ENCODE results near the gene UBALD1. TPM values are rescaled to one million over a fixed set of nuclear protein-coding genes. Genes with fewer than 3 reads are reported as not detected.

UBALD1 gene
- total RNA-seq, 1 donor from 2014 or later = 0.97 TPM

DNA sequence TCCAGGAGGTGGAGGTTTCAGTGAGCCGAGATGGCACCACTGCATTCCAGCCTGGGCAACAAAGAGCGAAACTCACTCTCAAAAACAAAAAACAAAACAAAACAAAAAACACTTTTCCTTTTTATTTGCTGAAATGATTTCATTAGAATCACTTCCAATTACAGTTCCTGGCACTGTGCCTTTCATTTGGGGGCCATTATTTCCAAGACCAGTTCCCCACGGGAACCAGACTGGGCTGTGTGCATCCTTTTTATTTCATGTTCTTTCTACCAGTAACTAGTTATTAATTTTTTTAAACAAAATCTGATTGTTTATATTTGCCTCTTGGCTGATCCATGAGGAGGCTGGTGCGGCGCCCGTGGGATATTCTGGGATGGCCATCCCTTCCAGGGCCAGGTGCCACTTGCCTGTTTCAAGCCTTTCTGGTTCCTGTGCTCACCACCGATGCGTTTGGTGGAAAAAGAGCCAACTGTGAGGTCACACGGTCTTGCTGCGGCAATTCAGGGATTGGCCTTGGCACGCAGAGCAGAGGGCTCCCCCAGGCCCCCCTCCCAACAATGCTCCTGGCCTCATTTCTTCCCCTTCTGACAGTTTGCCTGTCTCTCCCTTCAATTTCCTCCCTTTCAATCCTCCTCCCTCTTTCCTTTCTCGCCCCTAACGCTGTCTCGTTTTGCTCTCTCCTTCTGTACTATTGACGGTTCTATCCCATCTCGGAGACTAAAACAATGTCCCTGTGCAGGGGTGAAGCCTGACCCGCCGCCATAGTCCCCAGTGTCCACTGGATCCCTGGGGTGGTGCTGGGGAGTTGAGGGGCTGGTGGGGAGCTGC lies 13.4 kb downstream of the UBALD1 start:
- H3K9me3 Mint-ChIP-seq = no peaks in the 10 kb centered on the region
- no peak for DNase-seq (ENCODE audit: low spot score)
- H3K36me3 Mint-ChIP-seq = no peaks in the 10 kb centered on the region
- H3K79me2 ChIP-seq (ENCODE audit: low read depth) = no peaks in the 10 kb centered on the region
- H2AFZ ChIP-seq (replicated peaks) = peak overlapping the region; percentile 42
- peak overlapping the region; percentile 31 for H3K4me2 ChIP-seq
- H3K4me1 ChIP-seq = peaks cover 15% of the 10 kb centered on the region
- no peak overlapping the region for H3K27ac ChIP-seq
- H3K27ac Mint-ChIP-seq = peak overlapping the region; percentile 60
- no peaks in the 10 kb centered on the region for H3K27me3 ChIP-seq
- peaks cover 11% of the 10 kb centered on the region for H3K27me3 Mint-ChIP-seq (ENCODE audit: insufficient read depth, low read depth)
- H4K20me1 ChIP-seq (ENCODE audit: low read depth) = no peaks in the 10 kb centered on the region
- no peaks in the 10 kb centered on the region for H3K9me3 ChIP-seq (ENCODE audit: low read depth)
- peaks cover 10% of the 10 kb centered on the region for H3K4me1 Mint-ChIP-seq
- no peaks in the 10 kb centered on the region for H3K36me3 ChIP-seq
- H3K4me3 ChIP-seq = no peak overlapping the region
- peaks cover 9% of the 10 kb centered on the region for H3F3A ChIP-seq (ENCODE audit: low read depth)
- no peak overlapping the region for H3K9ac ChIP-seq
- H3K4me3 Mint-ChIP-seq = no peak overlapping the region
- no peak for TF ChIP-seq EZH2 (IDR thresholded peaks at IDR 0.05)
- TF ChIP-seq, protein P1, sequence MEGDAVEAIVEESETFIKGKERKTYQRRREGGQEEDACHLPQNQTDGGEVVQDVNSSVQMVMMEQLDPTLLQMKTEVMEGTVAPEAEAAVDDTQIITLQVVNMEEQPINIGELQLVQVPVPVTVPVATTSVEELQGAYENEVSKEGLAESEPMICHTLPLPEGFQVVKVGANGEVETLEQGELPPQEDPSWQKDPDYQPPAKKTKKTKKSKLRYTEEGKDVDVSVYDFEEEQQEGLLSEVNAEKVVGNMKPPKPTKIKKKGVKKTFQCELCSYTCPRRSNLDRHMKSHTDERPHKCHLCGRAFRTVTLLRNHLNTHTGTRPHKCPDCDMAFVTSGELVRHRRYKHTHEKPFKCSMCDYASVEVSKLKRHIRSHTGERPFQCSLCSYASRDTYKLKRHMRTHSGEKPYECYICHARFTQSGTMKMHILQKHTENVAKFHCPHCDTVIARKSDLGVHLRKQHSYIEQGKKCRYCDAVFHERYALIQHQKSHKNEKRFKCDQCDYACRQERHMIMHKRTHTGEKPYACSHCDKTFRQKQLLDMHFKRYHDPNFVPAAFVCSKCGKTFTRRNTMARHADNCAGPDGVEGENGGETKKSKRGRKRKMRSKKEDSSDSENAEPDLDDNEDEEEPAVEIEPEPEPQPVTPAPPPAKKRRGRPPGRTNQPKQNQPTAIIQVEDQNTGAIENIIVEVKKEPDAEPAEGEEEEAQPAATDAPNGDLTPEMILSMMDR (IDR thresholded peaks at IDR 0.05) = no peak
- TF ChIP-seq EZH2phosphoT487 (IDR thresholded peaks at IDR 0.05) = no peak

DNA sequence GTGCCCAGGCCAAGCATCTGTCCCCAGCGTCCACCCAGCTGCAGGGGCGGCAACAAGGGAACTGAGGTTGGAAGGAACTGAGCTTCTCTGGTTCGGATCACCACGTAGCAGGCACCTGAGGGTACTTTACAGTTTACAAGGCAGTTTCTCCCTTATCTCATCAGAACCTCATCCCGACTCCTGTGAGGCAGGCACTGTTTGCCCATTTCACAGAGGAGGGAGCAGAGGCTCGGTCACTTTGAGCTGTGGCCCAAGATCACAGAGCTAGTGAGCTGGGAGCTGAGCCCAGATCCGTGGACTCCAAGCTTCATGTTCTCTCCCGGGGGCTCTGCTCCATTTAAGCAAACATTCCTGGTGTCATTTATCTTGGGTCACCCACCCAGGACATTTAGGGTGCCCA lies 15.1 kb downstream of the UBALD1 start:
- Mint-ChIP-seq H3K4me1 (peaks cover 10% of the 10 kb centered on the region), H3K27me3 (ENCODE audit: insufficient read depth, low read depth) (peaks cover 14% of the 10 kb centered on the region), H3K27ac (no peak overlapping the region), H3K9me3 (no peaks in the 10 kb centered on the region), H3K4me3 (no peak overlapping the region), H3K36me3 (no peaks in the 10 kb centered on the region)
- Histone ChIP-seq H4K20me1 (ENCODE audit: low read depth) (no peaks in the 10 kb centered on the region), H3K27ac (no peak overlapping the region), H3K36me3 (no peaks in the 10 kb centered on the region), H3K4me1 (peaks cover 15% of the 10 kb centered on the region), H3K4me2 (no peak overlapping the region), H3K27me3 (no peaks in the 10 kb centered on the region), H3K9ac (no peak overlapping the region), H3K9me3 (ENCODE audit: low read depth) (no peaks in the 10 kb centered on the region), H3K79me2 (ENCODE audit: low read depth) (no peaks in the 10 kb centered on the region), H3F3A (ENCODE audit: low read depth) (peaks cover 9% of the 10 kb centered on the region), H2AFZ (replicated peaks) (no peak overlapping the region), H3K4me3 (no peak overlapping the region)
- TF ChIP-seq, protein P1 (IDR thresholded peaks at IDR 0.05) = no peak
- TF ChIP-seq EZH2 (IDR thresholded peaks at IDR 0.05) (no peak), EZH2phosphoT487 (IDR thresholded peaks at IDR 0.05) (no peak)
- DNase-seq (ENCODE audit: low spot score) = no peak

GRCh38 chr16:4599037-4599436 lies 15.7 kb downstream of the UBALD1 start:
- TF ChIP-seq, protein P1 (IDR thresholded peaks at IDR 0.05) = no peak
- TF ChIP-seq EZH2 (IDR thresholded peaks at IDR 0.05) (no peak), EZH2phosphoT487 (IDR thresholded peaks at IDR 0.05) (no peak)
- no peak overlapping the region for H2AFZ ChIP-seq (replicated peaks)
- H3K27ac Mint-ChIP-seq = no peak overlapping the region

More at GRCh38 chr16:4599037-4599436, 15.7 kb downstream of the UBALD1 start:
- Histone ChIP-seq H3K36me3 (no peaks in the 10 kb centered on the region), H4K20me1 (ENCODE audit: low read depth) (no peaks in the 10 kb centered on the region), H3K9ac (no peak overlapping the region), H3K4me2 (no peak overlapping the region), H3K4me1 (peaks cover 15% of the 10 kb centered on the region), H3K27me3 (no peaks in the 10 kb centered on the region), H3K27ac (no peak overlapping the region), H3F3A (ENCODE audit: low read depth) (peaks cover 9% of the 10 kb centered on the region), H3K4me3 (no peak overlapping the region), H3K9me3 (ENCODE audit: low read depth) (no peaks in the 10 kb centered on the region), H3K79me2 (ENCODE audit: low read depth) (no peaks in the 10 kb centered on the region)
- no peaks in the 10 kb centered on the region for H3K9me3 Mint-ChIP-seq
- H3K4me1 Mint-ChIP-seq = peaks cover 10% of the 10 kb centered on the region
- peaks cover 14% of the 10 kb centered on the region for H3K27me3 Mint-ChIP-seq (ENCODE audit: insufficient read depth, low read depth)
- H3K36me3 Mint-ChIP-seq = no peaks in the 10 kb centered on the region
- DNase-seq (ENCODE audit: low spot score) = no peak
- no peak overlapping the region for H3K4me3 Mint-ChIP-seq
